Pancreas (tissue), 10 donors: ENCODE measurements around the gene TXK. TPM values are rescaled to one million over a fixed set of nuclear protein-coding genes. Genes with fewer than 3 reads are reported as not detected.
A peak's percentile ranks its signal among the peaks of the same experiment; 100 is the strongest.

Experiments
- ATAC-seq, 4 donors: fragments of 200-7000 bp; cut with Tn5 transposase; one replicate each; pipeline versions ENCODE4 v1.8.0 to v1.9.1; 2020; ENCODE audit warnings: mild to moderate bottlenecking in 4 of 4, moderate library complexity in 4 of 4
- DNase-seq, 6 donors: peaks; one replicate each; pipeline ENCODE4 v3.0.0-alpha.2; 2020
- FAIRE-seq: peaks from 2 replicates; lab custom pipeline; 2012; peaks lifted over from hg19 to GRCh38; lab: Jason Lieb, UNC
- H3K27ac ChIP-seq, 4 donors: fragments of 200-600 bp; sonication (generic); 1 replicate in 3 of 4; 2 replicates in 1 of 4; pipeline versions ENCODE4 v1.5.0 to v1.8.0; 2020
- H3K27me3 ChIP-seq, 4 donors: fragments of 200-600 bp; one replicate each; pipeline ENCODE4 v1.8.0; 2021
- H3K36me3 ChIP-seq, 3 donors: fragments of 200-600 bp; sonication (generic) in 1 of 3; one replicate each; pipeline versions ENCODE4 v1.5.0 to v1.8.0; 2020 to 2021
- H3K4me1 ChIP-seq, 3 donors: fragments of 200-600 bp; one replicate each; pipeline ENCODE4 v1.8.0; 2021
- H3K4me3 ChIP-seq, 4 donors: fragments of 200-600 bp; sonication (generic) in 2 of 4; one replicate each; pipeline versions ENCODE4 v1.5.0 to v1.8.0; 2020 to 2021
- H3K9me3 ChIP-seq, 4 donors: fragments of 200-600 bp; one replicate each; pipeline ENCODE4 v1.8.0; 2021
- CTCF ChIP-seq, 4 donors: fragments of 200-600 bp; sonication (generic) in 3 of 4; IDR thresholded peaks; one replicate each; pipeline versions ENCODE4 v1.5.0 to v1.8.0; 2021; ENCODE audit warnings: antibody characterized with exemption in 4 of 4
- WGBS, 2 donors: extraction: QIAGEN DNeasy Blood & Tissue Kit; methylation state at CpG; one replicate each; pipeline ENCODE4 v1.1.7; 2013; 5-methylcytosine and 5-hydroxymethylcytosine counted together
- intact Hi-C, 3 donors: fragments of 100-400 bp; cut with DNase I; formaldehyde crosslinking; loops; one replicate each; pipeline versions ENCODE4 v1.11.1 to v1.14.2; 2022
- polyA plus RNA-seq, 2 donors: library from polyadenylated mRNA; stranded (reverse); fragments of 200-250 nt; gene quantifications; one replicate each; pipeline ENCODE4 v1.2.3, GENCODE V29; 2013
- total RNA-seq, 6 donors: library from RNA; stranded (reverse); fragmentation: NEBNext Ultra II Directional in 4 of 6; extraction: Animal tissue kit (Norgen Biotek cat#: 25700) in 4 of 6; gene quantifications; one replicate each; pipeline versions ENCODE4 v1.2.1 to v1.2.4, GENCODE V29; 2021 to 2023
- donor health status: healthy with polysubstance abuse.
- donor health status: DM: no; HTN: no; CAD: no; lungs with moderate emphysema.
- donor health status: DM: no; HTN: no; CAD: no.
- donor health status: control.
- donor health status: control.
- donor health status: Bipolar disorder and iron deficiency.
- donor health status: DM: yes; HTN: yes; CAD: no.
- donor health status: DM: no; HTN: no; CAD: no.
- donor health status: DM: no; HTN: no; CAD: no.
- donor health status: DM: yes; HTN: yes; CAD: no.

The TXK gene
- total and polyA plus RNA-seq, 8 donors, result 0.46 to 1.6 (median 0.75) TPM

- ATAC-seq, result peak; percentile 51 to 62 (median 59)
- Histone ChIP-seq H3K27ac (peak overlapping the region in 3 of 4 donors; percentile 2 to 32 (median 26)), H3K9me3 (no peaks in the 10 kb centered on the region), H3K27me3 (no peaks in the 10 kb centered on the region), H3K4me3 (no peak overlapping the region), H3K4me1 (no peaks in the 10 kb centered on the region), H3K36me3 (no peaks in the 10 kb centered on the region)
- no peak for TF ChIP-seq CTCF (IDR thresholded peaks at IDR 0.05)
- no peak for FAIRE-seq
- intact Hi-C loops, result loop anchor here in 2 of 3 donors (10.0 kb wide), 3 partner anchors 65 to 405 kb away; partner anchors contain the start of genes CNGA1 (in 1 of the 2) and NIPAL1 (in 1 of the 2)
- WGBS, 2 donors, result 52 to 79% methylated on average over 3 of the region's 3 CpGs
- no peak for DNase-seq
Measured at GRCh38 chr4:48079972-48080391, 54.1 kb downstream of the TXK start.

GRCh38 chr4:48078862-48079655 lies 55.0 kb downstream of the TXK start:
- H3K36me3 ChIP-seq, result no peaks in the 10 kb centered on the region
- DNase-seq (peak in 3 of 6 donors; percentile 6 to 34 (median 32)), ATAC-seq (peak in 2 of 4 donors; percentile 29 to 38), FAIRE-seq (no peak)
- H3K27ac ChIP-seq, result peak overlapping the region in 2 of 4 donors; percentile 26 to 32
- WGBS, 2 donors, result 34 to 47% methylated on average over 5 of the region's 5 CpGs
- no peak for TF ChIP-seq CTCF (IDR thresholded peaks at IDR 0.05)
- H3K27me3 ChIP-seq, result no peaks in the 10 kb centered on the region
- intact Hi-C loops, result no loop called here
- no peak overlapping the region for H3K4me3 ChIP-seq
- peaks cover 0 to under 1% (median 0%) of the 10 kb centered on the region in 3 donors for H3K4me1 ChIP-seq
- H3K9me3 ChIP-seq, result no peaks in the 10 kb centered on the region

- ATAC-seq, result no peak
- FAIRE-seq, result no peak
- no peak for DNase-seq
- Histone ChIP-seq H3K9me3 (no peaks in the 10 kb centered on the region), H3K27me3 (no peaks in the 10 kb centered on the region), H3K4me1 (peaks cover 0 to 2% (median 0%) of the 10 kb centered on the region in 3 donors), H3K36me3 (no peaks in the 10 kb centered on the region), H3K27ac (peak overlapping the region in 1 of 4 donors; percentile 26), H3K4me3 (no peak overlapping the region)
- no peak for TF ChIP-seq CTCF (IDR thresholded peaks at IDR 0.05)
- 78 to 88% methylated on average over 2 of the region's 2 CpGs for WGBS, 2 donors
- intact Hi-C loops, result no loop called here
Measured at GRCh38 chr4:48078425-48078824, 55.6 kb downstream of the TXK start.

GRCh38 chr4:48074657-48075056 lies 59.4 kb downstream of the TXK start:
- no peak for TF ChIP-seq CTCF (IDR thresholded peaks at IDR 0.05)
- WGBS, 2 donors, result 87 to 93% methylated on average over 1 of the region's 1 CpG
- peaks cover 0 to 2% (median 0%) of the 10 kb centered on the region in 3 donors for H3K4me1 ChIP-seq
- no peak for FAIRE-seq
- no peaks in the 10 kb centered on the region for H3K9me3 ChIP-seq
- no peaks in the 10 kb centered on the region for H3K27me3 ChIP-seq
- no peak overlapping the region for H3K4me3 ChIP-seq
- no peak for DNase-seq
- H3K27ac ChIP-seq, result no peak overlapping the region
- no peak for ATAC-seq
- intact Hi-C loops, result no loop called here
- no peaks in the 10 kb centered on the region for H3K36me3 ChIP-seq
